Activated CD4-positive, alpha-beta memory T cell treated with anti-CD3 and anti-CD28 coated beads for 36 hours (primary cell): ENCODE measurements around the gene BTN3A1. TPM values are rescaled to one million over a fixed set of nuclear protein-coding genes. Genes with fewer than 3 reads are reported as not detected.
A peak's percentile ranks its signal among the peaks of the same experiment; 100 is the strongest.
"Not testable (repeated sequence)": the region's sequence is repeated elsewhere in the genome, so short reads cannot be mapped to it uniquely, and the experiment has no call there.

Source experiments
- CTCF ChIA-PET: fragments of 350-600 bp; sonication (Branson Sonifier 250); formaldehyde crosslinking; loops from one replicate; lab custom pipeline; 2021; ENCODE audit warnings: antibody characterized with exemption, inconsistent platforms; lab: Charles Lee
- POLR2A ChIA-PET: fragments of 350-600 bp; sonication (Branson Sonifier 250); formaldehyde crosslinking; loops from one replicate; lab custom pipeline; 2021; ENCODE audit warnings: antibody characterized with exemption; lab: Charles Lee
- DNase-seq: peaks from one replicate; pipeline ENCODE4 v3.0.0-alpha.2; 2020
- H3K27ac Mint-ChIP-seq: one replicate; pipeline ENCODE4 v1.8.0; 2021; ENCODE audit warnings: mixed read lengths
- H3K27me3 Mint-ChIP-seq: one replicate; pipeline ENCODE4 v1.8.0; 2021; ENCODE audit warnings: mixed read lengths
- H3K36me3 Mint-ChIP-seq: one replicate; pipeline ENCODE4 v1.8.0; 2021; ENCODE audit warnings: mixed read lengths
- H3K4me1 Mint-ChIP-seq: one replicate; pipeline ENCODE4 v1.8.0; 2021; ENCODE audit warnings: low read depth, mixed read lengths
- H3K4me3 Mint-ChIP-seq: one replicate; pipeline ENCODE4 v1.8.0; 2021; ENCODE audit warnings: mild to moderate bottlenecking, mixed read lengths
- H3K9me3 Mint-ChIP-seq: one replicate; pipeline ENCODE4 v1.8.0; 2021; ENCODE audit warnings: mixed read lengths
- intact Hi-C: fragments of 100-400 bp; cut with micrococcal nuclease; formaldehyde crosslinking; loops from one replicate; pipeline ENCODE4 v1.15.1; 2023
- total RNA-seq, 2 experiments: library from RNA; stranded (reverse); gene quantifications; one replicate each; pipeline ENCODE4 v1.2.3, GENCODE V29; 2021

BTN3A1 gene
- total RNA-seq: 10 to 100 TPM; 36.5 to 39.0 TPM

- Mint-ChIP-seq H3K9me3 (no peaks in the 10 kb centered on the region), H3K27ac (peak within 1 kb of the TSS; percentile 95), H3K36me3 (peaks cover 13% of the 10 kb centered on the region), H3K4me3 (peak within 1 kb of the TSS; percentile 89), H3K4me1 (peaks cover 47% of the 10 kb centered on the region), H3K27me3 (no peaks in the 10 kb centered on the region)
- peak; percentile 80 for DNase-seq
- CTCF ChIA-PET: no interaction called here
- POLR2A ChIA-PET: no interaction called here
- intact Hi-C loops: loop anchor here (2.0 kb wide), 4 partner anchors 19 to 73 kb away; partner anchors contain the start of genes BTN3A2 and BTN3A3
These were observed at the start of gene BTN3A1 for GRCh38 chr6:26401987-26402658. TSS of gene BTN3A1 (plus strand) at chr6:26402275. CDS start at chr6:26405564, 3,289 bp downstream.

GRCh38 chr6:26352315-26352714, 49.8 kb upstream of the BTN3A1 start:
- no peak overlapping the region for H3K4me3 Mint-ChIP-seq
- H3K27me3 Mint-ChIP-seq: no peaks in the 10 kb centered on the region
- H3K9me3 Mint-ChIP-seq: no peaks in the 10 kb centered on the region
- ChIA-PET POLR2A (no interaction called here), CTCF (no interaction called here)
- intact Hi-C loops: no loop called here
- no peaks in the 10 kb centered on the region for H3K36me3 Mint-ChIP-seq
- no peak overlapping the region for H3K27ac Mint-ChIP-seq
- no peaks in the 10 kb centered on the region for H3K4me1 Mint-ChIP-seq
- no peak for DNase-seq

- intact Hi-C loops: no loop called here
- DNase-seq: no peak
- H3K27ac Mint-ChIP-seq: no peak overlapping the region
- H3K4me1 Mint-ChIP-seq: peaks cover 4% of the 10 kb centered on the region
- H3K4me3 Mint-ChIP-seq: no peak overlapping the region
- no peaks in the 10 kb centered on the region for H3K9me3 Mint-ChIP-seq
- no peaks in the 10 kb centered on the region for H3K27me3 Mint-ChIP-seq
- ChIA-PET POLR2A (no interaction called here), CTCF (no interaction called here)
- H3K36me3 Mint-ChIP-seq: no peaks in the 10 kb centered on the region
These were observed 47.9 kb upstream of the BTN3A1 start for GRCh38 chr6:26354162-26354561.

- Mint-ChIP-seq H3K27ac (no peak overlapping the region), H3K36me3 (no peaks in the 10 kb centered on the region), H3K4me1 (peaks cover 5% of the 10 kb centered on the region), H3K4me3 (no peak overlapping the region), H3K9me3 (no peaks in the 10 kb centered on the region), H3K27me3 (no peaks in the 10 kb centered on the region)
- intact Hi-C loops: no loop called here
- CTCF ChIA-PET: no interaction called here
- POLR2A ChIA-PET: no interaction called here
- DNase-seq: no peak
These were observed 46.7 kb upstream of the BTN3A1 start for GRCh38 chr6:26355366-26355765.

GRCh38 chr6:26357543-26357942, 44.5 kb upstream of the BTN3A1 start:
- intact Hi-C loops, H3K27ac Mint-ChIP-seq, H3K36me3 Mint-ChIP-seq, H3K4me3 Mint-ChIP-seq, H3K9me3 Mint-ChIP-seq, H3K27me3 Mint-ChIP-seq, POLR2A ChIA-PET, DNase-seq: not testable (repeated sequence)
- H3K4me1 Mint-ChIP-seq: peaks cover 22% of the 10 kb centered on the region
- CTCF ChIA-PET: interaction anchor here (1.0 kb wide), 1 partner anchor 16 kb away, joined by 3 read pairs; no protein-coding TSS in a partner anchor

GRCh38 chr6:26358511-26358981, 43.5 kb upstream of the BTN3A1 start:
- Mint-ChIP-seq H3K4me3 (no peak overlapping the region), H3K9me3 (no peaks in the 10 kb centered on the region), H3K27ac (no peak overlapping the region), H3K36me3 (no peaks in the 10 kb centered on the region), H3K4me1 (peaks cover 28% of the 10 kb centered on the region), H3K27me3 (no peaks in the 10 kb centered on the region)
- intact Hi-C loops: no loop called here
- DNase-seq: peak; percentile 22
- ChIA-PET POLR2A (interaction anchor here (0.6 kb wide), 1 partner anchor 617 kb away, joined by 4 read pairs; no protein-coding TSS in a partner anchor), CTCF (interaction anchor here (1.0 kb wide), 1 partner anchor 17 kb away, joined by 3 read pairs; no protein-coding TSS in a partner anchor)

- no peaks in the 10 kb centered on the region for H3K9me3 Mint-ChIP-seq
- no peak overlapping the region for H3K27ac Mint-ChIP-seq
- POLR2A ChIA-PET: no interaction called here
- H3K4me1 Mint-ChIP-seq: peaks cover 35% of the 10 kb centered on the region
- CTCF ChIA-PET: no interaction called here
- intact Hi-C loops: no loop called here
- no peak for DNase-seq
- H3K4me3 Mint-ChIP-seq: no peak overlapping the region
- no peaks in the 10 kb centered on the region for H3K36me3 Mint-ChIP-seq
- no peaks in the 10 kb centered on the region for H3K27me3 Mint-ChIP-seq
These were observed 42.3 kb upstream of the BTN3A1 start for GRCh38 chr6:26359765-26360164.

GRCh38 chr6:26360451-26361416, 41.3 kb upstream of the BTN3A1 start:
- CTCF ChIA-PET: no interaction called here

GRCh38 chr6:26361544-26361943, 40.5 kb upstream of the BTN3A1 start:
- intact Hi-C loops: no loop called here
- ChIA-PET CTCF (no interaction called here), POLR2A (interaction anchor here (0.6 kb wide), 1 partner anchor 113 kb away, joined by 4 read pairs; no protein-coding TSS in a partner anchor)
- no peak for DNase-seq
- Mint-ChIP-seq H3K27me3 (no peaks in the 10 kb centered on the region), H3K36me3 (no peaks in the 10 kb centered on the region), H3K9me3 (no peaks in the 10 kb centered on the region), H3K27ac (peak overlapping the region; percentile 71), H3K4me3 (no peak overlapping the region), H3K4me1 (peaks cover 37% of the 10 kb centered on the region)

More at GRCh38 chr6:26360451-26361416, 41.3 kb upstream of the BTN3A1 start:
- Mint-ChIP-seq H3K27ac (peak overlapping the region; percentile 71), H3K27me3 (no peaks in the 10 kb centered on the region), H3K36me3 (no peaks in the 10 kb centered on the region), H3K9me3 (no peaks in the 10 kb centered on the region), H3K4me1 (peaks cover 35% of the 10 kb centered on the region), H3K4me3 (peak overlapping the region; percentile 56)
- intact Hi-C loops: no loop called here
- peak; percentile 32 for DNase-seq
- POLR2A ChIA-PET: interaction anchor here (0.6 kb wide), 1 partner anchor 114 kb away, joined by 4 read pairs; no protein-coding TSS in a partner anchor

GRCh38 chr6:26362093-26362835, 39.8 kb upstream of the BTN3A1 start:
- intact Hi-C loops: no loop called here
- no peaks in the 10 kb centered on the region for H3K9me3 Mint-ChIP-seq
- POLR2A ChIA-PET: no interaction called here
- no peak for DNase-seq
- H3K27me3 Mint-ChIP-seq: no peaks in the 10 kb centered on the region
- H3K36me3 Mint-ChIP-seq: peaks cover 1% of the 10 kb centered on the region
- no peak overlapping the region for H3K27ac Mint-ChIP-seq
- CTCF ChIA-PET: interaction anchor here (2.1 kb wide), 1 partner anchor 207 kb away, joined by 5 read pairs; no protein-coding TSS in a partner anchor
- H3K4me1 Mint-ChIP-seq: peaks cover 43% of the 10 kb centered on the region
- H3K4me3 Mint-ChIP-seq: no peak overlapping the region

- intact Hi-C loops: no loop called here
- Mint-ChIP-seq H3K4me1 (peaks cover 48% of the 10 kb centered on the region), H3K27ac (no peak overlapping the region), H3K36me3 (peaks cover 3% of the 10 kb centered on the region), H3K27me3 (no peaks in the 10 kb centered on the region), H3K4me3 (no peak overlapping the region), H3K9me3 (no peaks in the 10 kb centered on the region)
- POLR2A ChIA-PET: no interaction called here
- no peak for DNase-seq
- CTCF ChIA-PET: interaction anchor here (1.5 to 2.1 kb wide), 2 partner anchors 207 to 233 kb away, joined by 5 read pairs; no protein-coding TSS in a partner anchor
These were observed 39.2 kb upstream of the BTN3A1 start for GRCh38 chr6:26362836-26363220.
